HG03460 (cell line): Measurements from ENCODE around the gene DOK5.
A peak's percentile ranks its signal among the peaks of the same experiment; 100 is the strongest.

Source experiments
- ATAC-seq: cut with Tn5 transposase; IDR thresholded peaks from one replicate; pipeline ENCODE4 v1.9.1; 2021; ENCODE audit not compliant: unreplicated experiment

Gene DOK5

GRCh38 chr20:54640800-54641199, 165.4 kb downstream of the DOK5 start:
- no peak for ATAC-seq

- no peak for ATAC-seq
Observed at GRCh38 chr20:54642864-54643667, 167.7 kb downstream of the DOK5 start.

GRCh38 chr20:54643761-54644160, 168.4 kb downstream of the DOK5 start:
- no peak for ATAC-seq

GRCh38 chr20:54645445-54646155, 170.2 kb downstream of the DOK5 start:
- ATAC-seq: no peak

GRCh38 chr20:54646156-54646517, 170.7 kb downstream of the DOK5 start:
- ATAC-seq: no peak

GRCh38 chr20:54648421-54649142, 173.2 kb downstream of the DOK5 start:
- no peak for ATAC-seq

- ATAC-seq: no peak
Observed at GRCh38 chr20:54649511-54649962, 174.1 kb downstream of the DOK5 start.

- no peak for ATAC-seq
Observed at GRCh38 chr20:54650052-54650719, 174.8 kb downstream of the DOK5 start.

- ATAC-seq: no peak
Observed at GRCh38 chr20:54651252-54651651, 175.9 kb downstream of the DOK5 start.

- no peak for ATAC-seq
Observed at GRCh38 chr20:54654450-54654849, 179.1 kb downstream of the DOK5 start.

GRCh38 chr20:54657268-54657826, 182.0 kb downstream of the DOK5 start:
- ATAC-seq: no peak

- no peak for ATAC-seq
Observed at GRCh38 chr20:54658525-54658924, 183.1 kb downstream of the DOK5 start.

GRCh38 chr20:54661265-54661664, 185.9 kb downstream of the DOK5 start:
- no peak for ATAC-seq

GRCh38 chr20:54661880-54662465, 186.6 kb downstream of the DOK5 start:
- ATAC-seq: no peak

GRCh38 chr20:54665812-54666211, 190.4 kb downstream of the DOK5 start:
- ATAC-seq: no peak

- peak; percentile 61 for ATAC-seq
Observed at GRCh38 chr20:54668271-54669039, 193.1 kb downstream of the DOK5 start.

GRCh38 chr20:54669040-54669363, 193.6 kb downstream of the DOK5 start:
- ATAC-seq: no peak

- ATAC-seq: no peak
Observed at GRCh38 chr20:54678253-54678652, 202.9 kb downstream of the DOK5 start.

- no peak for ATAC-seq
Observed at GRCh38 chr20:54680439-54680838, 205.0 kb downstream of the DOK5 start.
